IMR-90 (cell line): Measurements from ENCODE around the gene SLC16A8.

ENCODE experiments used
- BHLHE40 ChIP-seq: fragments of 150-350 bp; IDR thresholded peaks from 2 replicates; pipeline ENCODE4 v1.6.1; 2016; ENCODE audit warnings: mild to moderate bottlenecking, low read depth, low read length
- CEBPB ChIP-seq: IDR thresholded peaks from 2 replicates; pipeline ENCODE4 v1.6.1; 2012; ENCODE audit warnings: low read depth, low read length, improper control_type of control experiment
- CHD1 ChIP-seq: IDR thresholded peaks from 2 replicates; pipeline ENCODE4 v1.6.1; 2012; ENCODE audit warnings: low read depth, low read length, improper control_type of control experiment
- MAFK ChIP-seq: IDR thresholded peaks from 2 replicates; pipeline ENCODE4 v1.6.1; 2012; ENCODE audit warnings: low read depth, low read length, improper control_type of control experiment
- MAZ ChIP-seq: IDR thresholded peaks from 2 replicates; pipeline ENCODE4 v1.6.1; 2012; ENCODE audit warnings: low read depth, mild to moderate bottlenecking, low read length, improper control_type of control experiment, moderate library complexity, borderline replicate concordance
- MXI1 ChIP-seq: IDR thresholded peaks from 2 replicates; pipeline ENCODE4 v1.6.1; 2012; ENCODE audit warnings: low read depth, mild to moderate bottlenecking, low read length, moderate library complexity, borderline replicate concordance
- NFE2L2 ChIP-seq: fragments of 150-350 bp; IDR thresholded peaks from 2 replicates; pipeline ENCODE4 v1.6.1; 2016; ENCODE audit warnings: low read depth, mild to moderate bottlenecking, low read length
- POLR2A ChIP-seq: IDR thresholded peaks from 2 replicates; pipeline ENCODE4 v1.6.1; 2012; ENCODE audit warnings: mild to moderate bottlenecking, low read depth, low read length
- RAD21 ChIP-seq: IDR thresholded peaks from 2 replicates; pipeline ENCODE4 v1.6.1; 2012; ENCODE audit warnings: low read length, improper control_type of control experiment
- RCOR1 ChIP-seq: IDR thresholded peaks from 2 replicates; pipeline ENCODE4 v1.6.1; 2012; ENCODE audit warnings: mild to moderate bottlenecking, low read length, improper control_type of control experiment; ENCODE audit not compliant: insufficient replicate concordance
- RFX5 ChIP-seq: IDR thresholded peaks from 2 replicates; pipeline ENCODE4 v1.8.0; 2012; ENCODE audit warnings: low read depth, mild to moderate bottlenecking, low read length, moderate library complexity
- SMC3 ChIP-seq: fragments of 150-350 bp; IDR thresholded peaks from 2 replicates; pipeline ENCODE4 v1.6.1; 2016; ENCODE audit warnings: low read depth, mild to moderate bottlenecking, antibody characterized with exemption, low read length, moderate library complexity
- USF2 ChIP-seq: fragments of 150-350 bp; IDR thresholded peaks from 2 replicates; pipeline ENCODE4 v1.6.1; 2017; ENCODE audit warnings: mild to moderate bottlenecking, antibody characterized with exemption, low read length, low read depth
- TF ChIP-seq, protein P1 (sequence below): conservative IDR thresholded peaks from 2 replicates; pipeline ENCODE4 v1.5.1; 2012; ENCODE audit warnings: mild to moderate bottlenecking, low read depth, low read length, improper control_type of control experiment

DNA sequence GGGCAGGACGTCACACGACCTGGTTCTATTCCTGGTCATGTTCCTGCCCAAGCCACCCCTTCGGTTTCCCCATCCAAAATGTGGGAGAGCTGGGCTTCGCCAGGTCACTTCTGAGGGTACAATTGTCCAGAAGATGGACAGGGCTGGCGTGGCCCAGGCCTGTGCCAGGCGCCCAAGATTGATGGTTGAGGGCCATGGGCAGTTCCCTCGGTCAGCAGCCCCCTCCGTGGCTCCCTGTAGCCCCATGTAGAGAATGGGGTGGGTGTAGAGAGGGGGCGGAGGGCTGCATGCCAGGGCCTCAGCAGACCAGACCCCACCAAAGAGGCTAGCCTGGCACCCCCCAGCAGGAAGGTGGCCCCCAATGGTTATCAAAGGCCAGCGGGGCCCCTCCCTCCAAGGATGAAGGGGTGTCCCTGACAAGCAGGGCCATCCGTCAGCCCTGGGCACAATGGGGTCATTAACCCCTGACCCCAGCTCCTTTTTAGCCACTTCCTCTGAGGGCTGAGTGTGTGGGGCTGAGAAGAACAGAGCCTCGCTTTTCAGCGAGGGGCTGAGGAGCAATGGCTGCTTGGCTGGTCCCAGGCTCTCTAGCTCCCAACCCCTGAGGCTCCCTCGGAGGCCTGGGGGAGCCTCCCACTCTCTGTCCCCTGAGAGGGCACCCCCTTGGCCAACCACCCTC lies 37.8 kb downstream of the SLC16A8 start:
- TF ChIP-seq RAD21 (no peak), RCOR1 (no peak), USF2 (no peak), RFX5 (no peak), CHD1 (no peak), CEBPB (no peak), POLR2A (no peak), MXI1 (no peak), MAFK (no peak), MAZ (no peak), SMC3 (no peak), BHLHE40 (no peak), NFE2L2 (no peak)
- TF ChIP-seq, protein P1, sequence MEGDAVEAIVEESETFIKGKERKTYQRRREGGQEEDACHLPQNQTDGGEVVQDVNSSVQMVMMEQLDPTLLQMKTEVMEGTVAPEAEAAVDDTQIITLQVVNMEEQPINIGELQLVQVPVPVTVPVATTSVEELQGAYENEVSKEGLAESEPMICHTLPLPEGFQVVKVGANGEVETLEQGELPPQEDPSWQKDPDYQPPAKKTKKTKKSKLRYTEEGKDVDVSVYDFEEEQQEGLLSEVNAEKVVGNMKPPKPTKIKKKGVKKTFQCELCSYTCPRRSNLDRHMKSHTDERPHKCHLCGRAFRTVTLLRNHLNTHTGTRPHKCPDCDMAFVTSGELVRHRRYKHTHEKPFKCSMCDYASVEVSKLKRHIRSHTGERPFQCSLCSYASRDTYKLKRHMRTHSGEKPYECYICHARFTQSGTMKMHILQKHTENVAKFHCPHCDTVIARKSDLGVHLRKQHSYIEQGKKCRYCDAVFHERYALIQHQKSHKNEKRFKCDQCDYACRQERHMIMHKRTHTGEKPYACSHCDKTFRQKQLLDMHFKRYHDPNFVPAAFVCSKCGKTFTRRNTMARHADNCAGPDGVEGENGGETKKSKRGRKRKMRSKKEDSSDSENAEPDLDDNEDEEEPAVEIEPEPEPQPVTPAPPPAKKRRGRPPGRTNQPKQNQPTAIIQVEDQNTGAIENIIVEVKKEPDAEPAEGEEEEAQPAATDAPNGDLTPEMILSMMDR, result no peak
